HG03571 (cell line): Measurements from ENCODE around the gene RASA2.

Source experiments
- ATAC-seq: cut with Tn5 transposase; IDR thresholded peaks from one replicate; pipeline ENCODE4 v1.9.1; 2021; ENCODE audit not compliant: unreplicated experiment

Gene RASA2

GRCh38 chr3:141661229-141662196, 174.7 kb downstream of the RASA2 start:
- no peak for ATAC-seq

GRCh38 chr3:141663993-141664392, 177.2 kb downstream of the RASA2 start:
- ATAC-seq: no peak
